Thyroid gland (tissue), 4 donors: Measurements from ENCODE around the gene BCAS2. TPM values are rescaled to one million over a fixed set of nuclear protein-coding genes. Genes with fewer than 3 reads are reported as not detected.
"Not testable (repeated sequence)": the region's sequence is repeated elsewhere in the genome, so short reads cannot be mapped to it uniquely, and the experiment has no call there.

Experiments
- DNase-seq, 2 donors: peaks; one replicate each; pipeline ENCODE4 v3.0.0-alpha.2; 2019
- H3K27ac ChIP-seq, 3 donors: fragments of 200-600 bp; sonication (generic); 1 replicate in 2 of 3; 2 replicates in 1 of 3; pipeline ENCODE4 v1.5.1; 2016 to 2019; ENCODE audit warnings: mild to moderate bottlenecking in 1 of 3, moderate library complexity in 1 of 3
- H3K27me3 ChIP-seq: fragments of 200-600 bp; sonication (generic); one replicate; pipeline ENCODE4 v1.5.1; 2019
- H3K36me3 ChIP-seq, 2 donors: fragments of 200-600 bp; sonication (generic); one replicate each; pipeline ENCODE4 v1.5.1; 2016 to 2019
- H3K4me1 ChIP-seq, 2 donors: fragments of 200-600 bp; sonication (generic); one replicate each; pipeline ENCODE4 v1.5.1; 2017 to 2019
- H3K4me3 ChIP-seq, 3 donors: fragments of 200-600 bp; sonication (generic); replicated peaks in 1 of 3; 1 replicate in 2 of 3; 2 replicates in 1 of 3; pipeline ENCODE4 v1.5.1; 2016; ENCODE audit warnings: mild to moderate bottlenecking in 1 of 3
- H3K9me3 ChIP-seq: fragments of 200-600 bp; sonication (generic); one replicate; pipeline ENCODE4 v1.5.1; 2017
- CTCF ChIP-seq, 6 experiments: fragments of 200-600 bp in 3 of 6; fragments of 450-650 bp in 3 of 6; sonication (generic) in 3 of 6; IDR thresholded peaks; one replicate each; pipeline ENCODE4 v1.5.1; 2016 to 2019; ENCODE audit warnings: antibody characterized with exemption in 6 of 6, mild to moderate bottlenecking in 2 of 6, inconsistent platforms in 1 of 6, moderate library complexity in 1 of 6
- POLR2A ChIP-seq, 2 donors: fragments of 450-650 bp; IDR thresholded peaks; one replicate each; pipeline ENCODE4 v1.6.1; 2017; ENCODE audit warnings: antibody characterized with exemption in 2 of 2, mild to moderate bottlenecking in 2 of 2, moderate library complexity in 1 of 2
- WGBS, 2 donors: methylation state at CpG; one replicate each; pipeline ENCODE4 v1.1.5; 2017; 5-methylcytosine and 5-hydroxymethylcytosine counted together
- intact Hi-C: fragments of 100-400 bp; cut with DNase I; formaldehyde crosslinking; loops from one replicate; pipeline ENCODE4 v1.15.1; 2023
- total RNA-seq, 4 donors: library from RNA; depleted of rRNA; stranded (reverse); fragments of >200 nt; gene quantifications; one replicate each; pipeline ENCODE4 v1.2.3, GENCODE V29; 2016

Gene BCAS2
- total RNA-seq, 4 donors from 2014 or later: 30.8 to 52.5 (median 46.9) TPM

GRCh38 chr1:114586513-114587047 is 5.2 kb upstream of the BCAS2 start:
- no peak overlapping the region for H3K4me3 ChIP-seq
- H3K9me3 ChIP-seq: no peaks in the 10 kb centered on the region
- WGBS, 2 donors: 93% methylated on average over 5 of the region's 5 CpGs
- DNase-seq: no peak
- no peaks in the 10 kb centered on the region for H3K36me3 ChIP-seq
- intact Hi-C loops: no loop called here
- peaks cover 18 to 20% of the 10 kb centered on the region in 2 donors for H3K4me1 ChIP-seq
- TF ChIP-seq POLR2A (IDR thresholded peaks at IDR 0.05): no peak
- no peak for TF ChIP-seq CTCF (IDR thresholded peaks at IDR 0.05)
- H3K27ac ChIP-seq: no peak overlapping the region
- no peaks in the 10 kb centered on the region for H3K27me3 ChIP-seq

GRCh38 chr1:114585231-114585630 is 3.8 kb upstream of the BCAS2 start:
- TF ChIP-seq POLR2A (IDR thresholded peaks at IDR 0.05): no peak
- no peaks in the 10 kb centered on the region for H3K27me3 ChIP-seq
- H3K27ac ChIP-seq: peak overlapping the region in 2 of 3 donors; percentile 54 to 71
- H3K9me3 ChIP-seq: no peaks in the 10 kb centered on the region
- no peaks in the 10 kb centered on the region for H3K36me3 ChIP-seq
- intact Hi-C loops: no loop called here
- no peak overlapping the region for H3K4me3 ChIP-seq
- H3K4me1 ChIP-seq: peaks cover 24 to 27% of the 10 kb centered on the region in 2 donors
- 33 to 43% methylated on average over 1 of the region's 1 CpG for WGBS, 2 donors
- DNase-seq: peak; percentile 9 to 20

- WGBS, 2 donors: 96 to 98% methylated on average over 2 of the region's 2 CpGs
- Histone ChIP-seq H3K4me3 (no peak overlapping the region), H3K36me3 (peaks cover 42 to 46% of the 10 kb centered on the region in 2 donors), H3K9me3 (no peaks in the 10 kb centered on the region), H3K4me1 (peaks cover 0 to under 1% of the 10 kb centered on the region in 2 donors), H3K27ac (no peak overlapping the region), H3K27me3 (no peaks in the 10 kb centered on the region)
- DNase-seq: no peak
- TF ChIP-seq POLR2A (IDR thresholded peaks at IDR 0.05) (no peak), CTCF (IDR thresholded peaks at IDR 0.05) (no peak)
- intact Hi-C loops: no loop called here
Measured at GRCh38 chr1:114574365-114574764, 7.0 kb downstream of the BCAS2 start.

GRCh38 chr1:114564141-114564540 is 17.3 kb downstream of the BCAS2 start:
- Histone ChIP-seq H3K27ac (no peak overlapping the region), H3K4me3 (no peak overlapping the region), H3K9me3 (no peaks in the 10 kb centered on the region), H3K36me3 (peaks cover 23 to 28% of the 10 kb centered on the region in 2 donors), H3K4me1 (no peaks in the 10 kb centered on the region), H3K27me3 (no peaks in the 10 kb centered on the region)
- no peak for TF ChIP-seq CTCF (IDR thresholded peaks at IDR 0.05)
- no peak for TF ChIP-seq POLR2A (IDR thresholded peaks at IDR 0.05)
- intact Hi-C loops: no loop called here
- no peak for DNase-seq

GRCh38 chr1:114562978-114563510 is 18.4 kb downstream of the BCAS2 start:
- H3K27me3 ChIP-seq, DNase-seq, intact Hi-C loops, H3K9me3 ChIP-seq, H3K27ac ChIP-seq, H3K4me1 ChIP-seq, H3K4me3 ChIP-seq: not testable (repeated sequence)
- H3K36me3 ChIP-seq: peaks cover 15 to 17% of the 10 kb centered on the region in 2 donors
- 91 to 93% methylated on average over 3 of the region's 3 CpGs for WGBS, 2 donors

GRCh38 chr1:114561333-114561732 is 20.1 kb downstream of the BCAS2 start:
- TF ChIP-seq POLR2A (IDR thresholded peaks at IDR 0.05) (no peak), CTCF (IDR thresholded peaks at IDR 0.05) (no peak)
- 77 to 94% methylated on average over 1 of the region's 1 CpG for WGBS, 2 donors
- intact Hi-C loops: no loop called here
- Histone ChIP-seq H3K9me3 (no peaks in the 10 kb centered on the region), H3K27ac (no peak overlapping the region), H3K4me3 (no peak overlapping the region), H3K36me3 (no peaks in the 10 kb centered on the region), H3K27me3 (no peaks in the 10 kb centered on the region), H3K4me1 (no peaks in the 10 kb centered on the region)
- DNase-seq: no peak
